ENCODE measurements around the gene PROSER3. TPM values are rescaled to one million over a fixed set of nuclear protein-coding genes. Genes with fewer than 3 reads are reported as not detected.

Gene PROSER3
- total and polyA plus RNA-seq, 2 of the 13 experiments (the other 11 are each of a cell fraction or from before 2014, with no cell fraction given): 5.1 to 5.7 TPM

- whole genome bisulfite sequencing (ENCODE audit: low lambda C conversion rate): 66% methylated on average over 13 of the region's 13 CpGs
- 0 out of 2 replicates have a peak overlapping the region, but pooled peaks have one; percentile 11 for H3K9ac ChIP-seq (ENCODE audit: insufficient read depth, low read depth, low read length)
- intact Hi-C loops (cut with micrococcal nuclease; ENCODE audit: unreplicated experiment): loop anchor here (5.0 kb wide), 1 partner anchor 36 kb away; the partner anchor contains the start of gene PRODH2
Measured at GRCh38 chr19:35776102-35776788, 18.3 kb downstream of the PROSER3 start.

More at GRCh38 chr19:35776102-35776788, 18.3 kb downstream of the PROSER3 start:
- TF ChIP-seq ZBTB40 (IDR thresholded peaks at IDR 0.05) (no peak), ZBTB40 (CRISPR knock-in tag; IDR thresholded peaks at IDR 0.05) (peak; percentile 30; the same call in 1 of the 2 replicates), RFXAP (CRISPR knock-in tag; IDR thresholded peaks at IDR 0.05; ENCODE audit: borderline replicate concordance) (no peak), DZIP1 (CRISPR knock-in tag; IDR thresholded peaks at IDR 0.05) (0 out of 2 replicates have a peak, but pooled peaks have one; percentile 53), HNRNPLL (IDR thresholded peaks at IDR 0.05; ENCODE audit: low read depth, low read length, poor library complexity, severe bottlenecking) (peak; percentile 2)
- Histone ChIP-seq H3K4me3 (replicated peaks in 1 of 3; ENCODE audit: insufficient read depth in 1 of 3, low read depth in 2 of 3, low read length in 3 of 3) (peak overlapping the region; percentile 62 to 78 (median 75); a peak in 5 of 6 replicates), H3K27me3 (ENCODE audit: control insufficient read depth in 1 of 2, insufficient read depth in 2 of 2, low read length in 2 of 2) (no peaks in the 10 kb centered on the region), H4K20me1 (ENCODE audit: insufficient read depth, low read length) (no peaks in the 10 kb centered on the region), H3K9me3 (ENCODE audit: low read length) (no peaks in the 10 kb centered on the region), H3K4me1 (ENCODE audit: insufficient read depth, low read length) (peaks cover 38% of the 10 kb centered on the region), H3K4me2 (ENCODE audit: low read depth, low read length) (peak overlapping the region; percentile 89), H3K79me2 (ENCODE audit: insufficient read depth, low read length) (no peaks in the 10 kb centered on the region), H3K36me3 (replicated peaks in 1 of 2; ENCODE audit: control insufficient read depth in 1 of 2, insufficient read depth in 2 of 2, low read length in 2 of 2) (peaks cover 0 to 1% of the 10 kb centered on the region in 2 experiments; a peak in 2 of 5 replicates), H3K27ac (ENCODE audit: extremely low read length, insufficient read depth, low read length) (no peak overlapping the region), H2AFZ (ENCODE audit: low read length) (no peak overlapping the region)
- ChIA-PET CTCF (ENCODE audit: low intra/inter-chr PET ratio, low total read pairs) (no interaction called here), POLR2A (interaction anchor here (1.0 to 1.8 kb wide), 4 partner anchors 8 to 36 kb away, joined by 3 to 6 read pairs (median 3); partner anchors contain the start of genes LIN37, PSENEN and U2AF1L4)
- BruUV-seq (replicated peaks): TSS peak; percentile 46
- ATAC-seq (no peak), FAIRE-seq (no peak), DNase-seq (ENCODE audit: low spot score) (no peak)
- in situ Hi-C loops (cut with HindIII; ENCODE audit: extremely low pct_ligation_motif_present, low pct_unique_long_range_greater_than_20kb): no loop called here

All from HepG2 (cell line).